HepG2 (cell line): ENCODE measurements around the gene NAA30. TPM values are rescaled to one million over a fixed set of nuclear protein-coding genes. Genes with fewer than 3 reads are reported as not detected.
A peak's percentile ranks its signal among the peaks of the same experiment; 100 is the strongest.

ENCODE experiments used
- ARNTL ChIP-seq: sonication (generic); formaldehyde crosslinking; IDR thresholded peaks from 2 replicates; pipeline ENCODE4 v1.4.0; 2020; ENCODE audit warnings: mild to moderate bottlenecking, missing genetic modification reagents
- HMGXB4 ChIP-seq, 2 experiments: sonication (generic) in 1 of 2; formaldehyde crosslinking in 1 of 2; IDR thresholded peaks; 2 replicates each; pipeline versions ENCODE4 v1.4.0 to v1.6.1; 2018 to 2020; ENCODE audit warnings: missing genetic modification reagents in 2 of 2, borderline replicate concordance in 1 of 2, low read depth in 1 of 2, mild to moderate bottlenecking in 1 of 2, missing biosample characterization in 1 of 2
- HNRNPH1 ChIP-seq: fragments of 200-400 bp; formaldehyde crosslinking; optimal IDR thresholded peaks from 2 replicates; pipeline ENCODE3; 2017; ENCODE audit warnings: mild to moderate bottlenecking, low read depth, low read length
- MAZ ChIP-seq, 2 experiments: sonication (generic) in 1 of 2; formaldehyde crosslinking in 1 of 2; IDR thresholded peaks; 2 replicates each; pipeline versions ENCODE4 v1.5.0 to v1.6.1; 2012 to 2020; ENCODE audit warnings: low read depth in 2 of 2, mild to moderate bottlenecking in 2 of 2, borderline replicate concordance in 1 of 2, improper control_type of control experiment in 1 of 2, low read length in 1 of 2, missing genetic modification reagents in 1 of 2, moderate library complexity in 1 of 2
- MIXL1 ChIP-seq: IDR thresholded peaks from 2 replicates; pipeline ENCODE4 v1.6.1; 2016
- RAD51 ChIP-seq: fragments of 450-650 bp; IDR thresholded peaks from 2 replicates; pipeline ENCODE4 v1.6.1; 2016; ENCODE audit warnings: borderline replicate concordance
- SIX4 ChIP-seq: sonication (generic); formaldehyde crosslinking; IDR thresholded peaks from 2 replicates; pipeline ENCODE4 v1.4.0; 2020; ENCODE audit warnings: missing genetic modification reagents
- TGIF2 ChIP-seq: IDR thresholded peaks from 2 replicates; pipeline ENCODE4 v1.6.1; 2016; ENCODE audit warnings: control low read depth, missing compliant biosample characterization
- ZNF160 ChIP-seq: sonication (generic); formaldehyde crosslinking; IDR thresholded peaks from 2 replicates; pipeline ENCODE4 v1.8.0; 2022; ENCODE audit warnings: mild to moderate bottlenecking, inconsistent platforms, missing genetic modification reagents
- ZNF292 ChIP-seq: sonication (generic); formaldehyde crosslinking; IDR thresholded peaks from 2 replicates; pipeline ENCODE4 v1.8.1; 2022; ENCODE audit warnings: mild to moderate bottlenecking, low read depth, missing genetic modification reagents, borderline replicate concordance
- ZNF672 ChIP-seq: sonication (generic); formaldehyde crosslinking; IDR thresholded peaks from 2 replicates; pipeline ENCODE4 v1.8.1; 2022; ENCODE audit warnings: missing genetic modification reagents
- polyA plus RNA-seq, 8 experiments: library from polyadenylated mRNA; depleted of rRNA in 3 of 8; stranded (reverse) in 7 of 8; unstranded in 1 of 8; fragments of >200 nt; fragmentation: Illumina TruSeq in 4 of 8; extraction: Trizol in 4 of 8; gene quantifications; 2 replicates each; pipeline versions ENCODE4 v1.2.1 to v1.2.3, GENCODE V29; 2011 to 2016; ENCODE audit warnings: low read depth in 4 of 8, missing spikeins in 1 of 8, mixed read lengths in 1 of 8; ENCODE audit not compliant: insufficient read depth in 1 of 8
- total RNA-seq, 5 experiments: library from RNA; depleted of rRNA; stranded (reverse); fragments of >200 nt; fragmentation: Illumina TruSeq; extraction: Trizol; gene quantifications; 2 replicates each; pipeline ENCODE4 v1.2.3, GENCODE V29; 2016; ENCODE audit warnings: low read depth in 1 of 5
- TF ChIP-seq, protein P1 (sequence below): sonication (generic); formaldehyde crosslinking; IDR thresholded peaks from 2 replicates; pipeline ENCODE4 v1.4.0; 2020; ENCODE audit warnings: mild to moderate bottlenecking, missing genetic modification reagents, borderline replicate concordance

Gene NAA30
- total and polyA plus RNA-seq, 2 of the 13 experiments (the other 11 are each of a cell fraction or from before 2014, with no cell fraction given), result 10.8 to 18.4 TPM

DNA sequence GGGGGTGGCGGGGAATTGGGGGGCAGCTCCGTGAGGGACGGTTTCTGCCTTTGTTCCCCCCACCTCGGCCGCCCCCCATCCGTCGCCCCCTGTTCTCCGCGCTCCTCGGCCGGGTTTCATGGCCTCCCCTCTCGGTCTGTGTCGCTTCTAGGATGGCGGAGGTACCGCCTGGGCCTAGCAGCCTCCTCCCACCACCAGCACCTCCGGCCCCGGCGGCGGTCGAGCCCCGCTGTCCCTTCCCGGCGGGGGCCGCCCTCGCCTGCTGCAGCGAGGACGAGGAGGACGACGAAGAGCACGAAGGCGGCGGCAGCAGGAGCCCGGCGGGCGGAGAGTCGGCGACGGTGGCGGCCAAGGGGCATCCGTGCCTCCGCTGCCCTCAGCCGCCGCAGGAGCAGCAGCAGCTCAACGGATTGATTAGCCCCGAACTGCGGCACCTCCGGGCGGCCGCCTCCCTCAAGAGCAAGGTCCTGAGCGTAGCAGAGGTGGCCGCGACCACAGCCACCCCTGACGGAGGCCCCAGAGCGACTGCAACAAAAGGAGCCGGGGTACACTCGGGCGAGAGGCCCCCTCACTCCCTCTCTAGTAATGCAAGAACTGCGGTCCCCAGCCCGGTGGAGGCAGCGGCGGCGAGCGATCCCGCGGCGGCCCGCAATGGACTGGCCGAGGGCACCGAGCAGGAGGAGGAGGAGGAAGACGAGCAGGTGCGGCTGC, 575 bp downstream of the NAA30 start (continued):
- TF ChIP-seq MAZ (IDR thresholded peaks at IDR 0.05; ENCODE audit: borderline replicate concordance, low read depth, low read length), result 0 out of 2 replicates have a peak, but pooled peaks have one; percentile 22
- no peak for TF ChIP-seq MAZ (CRISPR knock-in tag; IDR thresholded peaks at IDR 0.05; ENCODE audit: low read depth)
- no peak for TF ChIP-seq ARNTL (CRISPR knock-in tag)
- no peak for TF ChIP-seq ZNF160 (CRISPR knock-in tag)
- 0 out of 2 replicates have a peak, but pooled peaks have one; percentile 35 for TF ChIP-seq ZNF292 (CRISPR knock-in tag)
- TF ChIP-seq ZNF672 (CRISPR knock-in tag), result no peak
- TF ChIP-seq RAD51, result no peak
- 0 out of 2 replicates have a peak, but pooled peaks have one; percentile 31 for TF ChIP-seq TGIF2 (CRISPR knock-in tag)
- no peak for TF ChIP-seq SIX4 (CRISPR knock-in tag)
- TF ChIP-seq MIXL1 (CRISPR knock-in tag), result no peak
- TF ChIP-seq HNRNPH1, result no peak
- TF ChIP-seq, protein P1, sequence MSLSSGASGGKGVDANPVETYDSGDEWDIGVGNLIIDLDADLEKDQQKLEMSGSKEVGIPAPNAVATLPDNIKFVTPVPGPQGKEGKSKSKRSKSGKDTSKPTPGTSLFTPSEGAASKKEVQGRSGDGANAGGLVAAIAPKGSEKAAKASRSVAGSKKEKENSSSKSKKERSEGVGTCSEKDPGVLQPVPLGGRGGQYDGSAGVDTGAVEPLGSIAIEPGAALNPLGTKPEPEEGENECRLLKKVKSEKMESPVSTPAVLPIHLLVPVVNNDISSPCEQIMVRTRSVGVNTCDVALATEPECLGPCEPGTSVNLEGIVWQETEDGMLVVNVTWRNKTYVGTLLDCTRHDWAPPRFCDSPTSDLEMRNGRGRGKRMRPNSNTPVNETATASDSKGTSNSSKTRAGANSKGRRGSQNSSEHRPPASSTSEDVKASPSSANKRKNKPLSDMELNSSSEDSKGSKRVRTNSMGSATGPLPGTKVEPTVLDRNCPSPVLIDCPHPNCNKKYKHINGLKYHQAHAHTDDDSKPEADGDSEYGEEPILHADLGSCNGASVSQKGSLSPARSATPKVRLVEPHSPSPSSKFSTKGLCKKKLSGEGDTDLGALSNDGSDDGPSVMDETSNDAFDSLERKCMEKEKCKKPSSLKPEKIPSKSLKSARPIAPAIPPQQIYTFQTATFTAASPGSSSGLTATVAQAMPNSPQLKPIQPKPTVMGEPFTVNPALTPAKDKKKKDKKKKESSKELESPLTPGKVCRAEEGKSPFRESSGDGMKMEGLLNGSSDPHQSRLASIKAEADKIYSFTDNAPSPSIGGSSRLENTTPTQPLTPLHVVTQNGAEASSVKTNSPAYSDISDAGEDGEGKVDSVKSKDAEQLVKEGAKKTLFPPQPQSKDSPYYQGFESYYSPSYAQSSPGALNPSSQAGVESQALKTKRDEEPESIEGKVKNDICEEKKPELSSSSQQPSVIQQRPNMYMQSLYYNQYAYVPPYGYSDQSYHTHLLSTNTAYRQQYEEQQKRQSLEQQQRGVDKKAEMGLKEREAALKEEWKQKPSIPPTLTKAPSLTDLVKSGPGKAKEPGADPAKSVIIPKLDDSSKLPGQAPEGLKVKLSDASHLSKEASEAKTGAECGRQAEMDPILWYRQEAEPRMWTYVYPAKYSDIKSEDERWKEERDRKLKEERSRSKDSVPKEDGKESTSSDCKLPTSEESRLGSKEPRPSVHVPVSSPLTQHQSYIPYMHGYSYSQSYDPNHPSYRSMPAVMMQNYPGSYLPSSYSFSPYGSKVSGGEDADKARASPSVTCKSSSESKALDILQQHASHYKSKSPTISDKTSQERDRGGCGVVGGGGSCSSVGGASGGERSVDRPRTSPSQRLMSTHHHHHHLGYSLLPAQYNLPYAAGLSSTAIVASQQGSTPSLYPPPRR, result 0 out of 2 replicates have a peak, but pooled peaks have one; percentile 1
- TF ChIP-seq HMGXB4 (CRISPR knock-in tag; IDR thresholded peaks at IDR 0.05; ENCODE audit: borderline replicate concordance in 1 of 2, low read depth in 1 of 2), result peak; percentile 22 to 65; a peak in 1 of 4 replicates
